GM21576 (cell line): ENCODE results near the gene TRMT1.

Experiments
- ATAC-seq: cut with Tn5 transposase; IDR thresholded peaks from one replicate; pipeline ENCODE4 v1.9.1; 2021; ENCODE audit warnings: mild to moderate bottlenecking, moderate library complexity; ENCODE audit not compliant: unreplicated experiment

TRMT1 gene

DNA sequence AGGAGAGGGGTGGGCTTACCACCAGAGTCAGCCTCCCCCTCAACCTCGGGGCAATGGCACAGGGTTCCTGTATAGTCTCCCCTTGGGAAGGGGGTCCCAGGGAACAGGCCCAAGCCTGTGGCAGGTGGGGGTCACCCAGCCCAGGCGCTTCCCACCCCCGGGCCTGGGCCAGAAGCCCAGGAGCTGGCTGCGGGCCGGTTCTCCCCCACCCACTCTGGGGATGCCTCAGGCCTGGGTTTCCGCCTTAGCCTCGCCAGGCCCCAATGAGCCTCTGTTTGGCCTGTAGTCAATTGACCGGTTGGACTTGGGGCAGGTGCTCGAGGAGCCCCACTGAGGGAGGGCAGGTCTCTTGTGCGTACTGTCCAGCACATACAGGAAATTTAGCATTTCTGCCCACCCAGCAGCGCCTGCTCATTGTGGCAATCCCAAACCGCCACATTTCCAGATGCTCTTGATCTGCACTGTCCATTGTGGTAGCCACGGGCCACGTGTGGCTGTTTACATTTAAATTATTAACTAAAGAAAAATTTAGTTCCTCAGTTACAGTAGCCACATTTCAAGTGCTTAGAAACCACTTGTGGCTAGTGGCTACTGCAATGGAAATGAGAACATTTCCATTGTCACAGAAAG is 23.8 kb downstream of the TRMT1 start:
- no peak for ATAC-seq

DNA sequence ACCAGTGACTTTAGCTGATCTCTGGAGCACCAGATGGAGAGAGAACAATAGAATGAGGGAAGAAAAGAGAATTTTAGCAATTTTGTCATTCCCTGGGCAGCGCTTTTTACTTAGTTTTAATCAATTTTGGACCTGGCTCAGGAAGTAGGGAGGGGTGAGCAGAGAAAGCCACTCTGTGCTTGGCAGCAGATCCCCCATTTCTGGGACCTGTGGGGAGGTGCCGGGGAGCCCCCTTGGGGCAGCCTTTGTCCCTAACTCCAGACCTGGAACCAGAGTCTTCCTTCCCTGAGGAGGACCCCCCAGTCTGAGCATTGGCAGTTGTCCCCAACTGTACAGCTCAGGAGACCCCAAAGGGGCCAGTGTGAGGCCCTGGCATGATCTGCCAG is 24.4 kb downstream of the TRMT1 start:
- no peak for ATAC-seq

DNA sequence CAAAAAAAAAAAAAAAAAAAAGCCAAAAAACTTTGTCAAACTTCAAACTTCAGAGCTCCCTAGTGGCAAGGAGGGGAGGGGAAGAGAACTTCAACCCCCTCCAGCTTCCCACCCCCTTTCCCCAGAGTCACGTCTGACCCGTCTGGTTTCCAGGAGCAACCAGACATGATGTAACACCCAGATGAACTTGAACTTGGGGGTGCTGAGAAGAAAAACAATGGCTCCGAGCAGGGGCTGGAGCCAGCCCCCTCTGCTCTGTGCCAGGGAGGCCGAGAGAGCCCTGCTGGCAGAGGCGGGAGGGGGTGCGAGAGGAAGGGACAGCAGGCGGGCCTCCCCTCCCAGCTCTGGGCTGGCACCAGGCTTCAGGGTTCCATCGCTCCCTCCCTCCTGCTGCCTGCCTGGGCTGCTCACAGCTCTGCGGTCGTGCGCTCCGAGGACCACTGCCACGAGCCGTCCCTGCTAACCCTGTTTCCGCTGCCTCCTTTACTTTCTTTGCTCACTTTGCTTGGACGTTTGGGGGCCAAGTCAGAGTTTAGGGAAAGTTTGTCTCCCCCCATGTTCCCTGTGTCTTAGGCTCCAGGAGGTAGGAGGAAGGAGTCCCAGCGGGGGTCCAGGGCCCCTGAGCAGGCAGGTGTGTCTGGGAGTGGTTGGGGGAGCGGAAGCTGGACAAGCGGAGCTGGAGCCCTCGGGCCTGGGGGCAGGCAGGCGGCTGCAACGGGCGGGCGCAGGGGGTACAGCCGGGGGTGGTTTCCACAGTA is 25.0 kb downstream of the TRMT1 start:
- no peak for ATAC-seq

DNA sequence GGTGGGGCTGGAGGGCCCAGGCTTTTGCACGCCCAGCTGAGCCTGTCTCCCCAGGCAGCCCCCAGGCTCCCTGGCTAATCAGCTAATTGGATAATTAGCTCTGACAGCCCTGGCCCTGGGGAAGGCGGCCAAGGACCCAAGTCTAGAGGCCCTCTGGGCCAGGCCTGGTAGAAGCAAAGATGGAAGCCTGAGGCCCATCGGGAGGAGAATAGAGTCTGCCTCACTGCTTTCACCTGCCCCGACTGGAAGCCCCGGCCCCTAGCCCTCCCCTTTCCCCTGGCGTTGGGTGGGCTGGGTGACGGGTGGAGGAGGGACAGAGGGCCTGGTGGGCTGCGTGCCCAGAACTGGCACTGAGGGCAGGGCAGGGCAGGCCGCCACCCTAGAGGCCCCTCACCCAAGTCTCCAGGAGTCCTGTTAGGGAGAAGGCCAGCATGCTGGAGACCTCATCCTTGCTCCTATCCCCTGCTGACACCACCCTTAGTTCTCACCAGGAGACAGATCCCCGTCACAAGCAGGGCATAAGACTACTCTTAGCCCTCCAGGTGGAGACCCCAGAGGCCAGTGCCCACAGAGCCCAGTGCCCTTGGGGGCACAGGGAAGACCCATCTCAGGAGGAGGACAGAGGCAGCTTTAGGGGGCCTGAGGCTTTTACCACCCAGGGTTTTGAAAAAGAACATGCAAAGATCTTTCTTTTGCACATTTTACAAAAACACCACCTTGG is 25.9 kb downstream of the TRMT1 start:
- ATAC-seq = no peak

DNA sequence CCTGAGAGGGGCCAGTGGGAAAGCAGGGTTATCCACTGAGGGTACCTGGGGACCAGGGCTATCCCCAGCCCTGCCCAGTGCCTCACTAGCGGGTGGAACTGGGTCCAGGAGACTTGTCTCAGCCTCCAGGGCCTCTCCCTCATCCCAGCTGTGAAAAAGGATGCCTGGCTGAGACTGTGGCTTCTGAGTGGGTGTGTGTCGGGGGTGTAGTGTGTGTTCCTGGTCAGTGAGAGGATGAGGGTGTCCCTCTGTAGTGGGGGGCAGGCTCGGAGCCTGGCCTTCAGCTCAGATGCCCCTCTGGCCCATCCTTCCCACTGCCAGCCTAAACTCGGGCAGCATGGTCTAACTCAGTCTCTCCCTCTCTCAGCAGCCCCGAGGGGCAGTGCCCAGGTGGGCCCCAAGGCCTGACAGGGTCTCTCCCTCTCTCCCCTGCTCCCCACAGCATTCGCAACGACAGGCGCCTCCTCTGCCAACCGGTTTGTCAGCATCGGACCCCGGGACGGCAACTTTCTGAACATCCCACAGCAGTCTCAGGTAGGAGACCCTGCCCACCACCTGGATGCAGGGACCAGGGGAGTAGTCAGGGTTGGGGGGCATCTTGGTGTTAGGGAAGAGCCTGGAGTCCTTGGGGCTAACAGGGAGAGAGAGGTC is 26.6 kb downstream of the TRMT1 start:
- no peak for ATAC-seq

DNA sequence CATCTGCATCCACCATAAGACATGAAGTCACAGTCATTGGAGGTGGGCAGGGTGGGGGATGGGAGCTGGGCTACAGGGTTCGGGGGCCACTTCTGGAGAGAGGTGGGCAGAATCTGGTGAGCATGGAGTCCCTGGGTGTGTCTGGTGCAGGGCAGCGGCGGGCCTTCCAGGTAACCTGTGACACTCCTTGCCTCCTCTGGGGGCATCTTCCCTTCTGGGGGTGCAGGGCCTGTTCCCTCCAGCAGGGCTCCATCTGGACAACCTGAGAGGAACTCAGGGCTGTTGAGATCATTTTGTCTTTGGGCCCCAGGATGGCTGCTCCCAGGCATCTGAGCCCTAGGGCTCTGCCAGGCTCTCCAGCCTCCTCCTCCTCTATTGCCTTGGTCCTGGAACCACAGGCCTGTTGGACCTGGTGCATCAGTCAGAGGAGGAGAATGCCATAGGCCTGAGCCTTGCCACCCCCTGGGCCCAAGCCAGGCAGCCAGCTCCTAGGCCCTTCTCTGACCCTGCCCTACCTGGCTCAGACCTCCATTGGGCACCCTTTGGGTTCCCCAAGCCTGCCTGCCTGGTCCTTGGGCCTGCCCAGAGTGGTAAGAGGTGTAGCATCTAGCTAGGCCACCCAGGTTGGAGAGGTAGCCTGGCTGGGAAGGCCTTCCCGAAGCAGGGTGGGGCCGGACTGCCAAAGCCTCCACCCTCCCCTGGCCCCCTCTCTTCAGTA is 27.2 kb downstream of the TRMT1 start:
- ATAC-seq = no peak

DNA sequence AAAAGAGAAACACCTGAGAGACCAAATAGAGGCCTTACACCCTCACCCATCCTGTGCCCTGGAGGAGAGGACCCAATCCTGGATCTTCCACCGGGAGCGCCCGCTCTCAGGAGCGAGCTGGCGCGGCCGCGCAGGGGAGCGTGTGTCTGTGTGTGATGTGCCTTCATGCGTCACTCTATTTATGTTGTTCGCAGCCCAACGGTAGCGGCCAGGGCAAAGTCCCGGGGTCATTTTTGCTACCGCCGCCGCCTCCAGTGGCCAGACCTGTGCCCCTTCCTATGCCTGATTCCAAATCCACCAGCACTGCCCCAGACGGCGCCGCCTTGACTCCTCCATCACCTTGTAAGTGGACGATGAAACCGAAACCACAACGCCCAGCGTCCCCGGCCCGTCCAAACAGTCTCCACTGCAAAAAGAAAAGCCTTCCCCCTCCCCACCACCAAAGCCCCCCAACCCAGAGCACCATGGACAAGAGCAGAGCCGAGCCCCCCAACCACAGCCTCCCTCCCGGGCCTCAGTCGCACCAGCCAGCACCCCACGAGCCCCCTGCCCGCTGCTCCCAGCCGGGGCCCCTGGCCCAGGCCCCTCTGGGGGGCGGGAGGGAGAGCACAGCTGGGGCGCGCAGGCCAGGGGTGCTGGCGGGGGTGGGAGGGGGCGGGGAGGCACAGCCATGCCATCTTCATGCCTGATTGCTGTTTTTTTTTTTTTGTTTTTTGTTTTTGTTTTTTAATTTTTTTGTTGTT is 28.6 kb downstream of the TRMT1 start:
- no peak for ATAC-seq

DNA sequence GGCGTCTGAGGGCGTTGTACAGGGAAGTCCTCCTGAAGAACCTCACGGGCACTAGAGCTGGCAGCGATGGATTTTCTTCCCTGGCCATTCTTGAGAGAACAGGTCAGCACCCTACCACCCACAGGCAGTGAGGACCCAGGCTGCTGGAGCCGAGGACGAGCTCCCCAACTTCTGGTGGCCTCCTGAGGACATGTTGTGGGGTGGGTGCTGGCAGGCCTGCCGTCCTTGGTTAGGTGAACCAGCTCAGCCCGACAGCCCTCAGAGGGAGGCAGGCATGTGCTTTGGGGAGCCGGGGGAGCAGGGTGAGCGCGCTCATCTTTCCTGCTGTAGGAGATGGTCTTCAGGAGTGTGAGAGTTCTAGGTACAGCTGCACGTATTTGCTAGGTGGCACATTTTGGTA is 29.2 kb downstream of the TRMT1 start:
- no peak for ATAC-seq

DNA sequence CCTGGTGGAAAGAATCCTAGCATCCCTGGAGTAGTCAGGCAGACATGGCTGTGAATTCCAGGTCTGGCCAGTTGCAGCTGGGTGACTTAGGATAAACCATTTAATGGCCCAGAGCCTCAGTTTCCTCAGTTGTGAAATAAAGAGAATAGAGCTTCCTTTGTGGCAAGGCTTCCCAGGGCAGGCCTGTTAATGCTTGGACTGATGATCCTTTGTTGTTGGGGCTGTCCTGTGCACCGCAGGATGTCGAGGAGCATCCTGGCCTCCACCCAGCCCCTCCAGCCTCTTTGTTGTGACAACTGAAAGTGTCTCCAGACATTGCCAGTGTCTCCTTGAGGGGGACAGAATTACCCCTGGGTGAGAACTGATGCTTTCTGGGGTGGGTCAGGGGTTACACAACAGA is 30.2 kb downstream of the TRMT1 start:
- no peak for ATAC-seq

DNA sequence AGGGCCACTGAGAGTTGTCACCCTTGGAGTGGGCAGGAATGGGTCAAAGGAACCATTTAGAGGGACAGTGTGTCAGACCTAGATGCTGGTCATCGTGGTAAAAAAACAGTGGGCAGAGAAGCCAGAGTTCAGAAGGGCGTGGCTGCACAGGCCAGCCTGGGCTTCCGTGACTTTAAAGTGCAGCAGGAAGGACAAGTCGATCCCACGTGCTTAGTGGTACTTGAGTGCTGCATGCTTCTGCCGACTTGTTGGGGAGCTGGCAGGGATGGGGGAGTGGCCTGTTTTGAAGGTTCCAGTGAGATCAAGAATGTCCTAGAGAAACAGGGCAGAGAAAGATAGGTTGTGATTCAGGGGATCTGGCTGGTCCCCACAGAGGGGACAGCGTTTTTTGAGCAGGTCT is 30.9 kb downstream of the TRMT1 start:
- ATAC-seq = no peak

DNA sequence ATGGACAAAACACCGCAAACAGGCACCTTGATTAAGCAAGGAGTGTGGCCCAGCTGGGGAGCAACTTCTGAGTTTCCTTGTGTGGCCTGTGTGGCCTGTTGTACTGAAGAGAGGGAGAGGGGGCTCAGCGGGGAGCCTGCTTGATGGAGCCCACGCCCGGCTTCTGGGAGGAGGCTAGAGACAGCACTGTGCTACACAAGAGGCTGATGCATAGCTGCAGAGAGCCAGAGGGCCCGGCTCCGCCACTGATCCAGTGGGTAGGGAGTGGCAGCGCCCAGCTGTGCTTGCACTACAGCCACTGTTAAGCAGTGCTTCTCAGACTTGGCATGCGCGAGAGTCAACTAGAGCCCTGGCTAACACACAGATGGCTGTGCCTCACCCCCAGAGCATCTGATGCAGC is 32.9 kb downstream of the TRMT1 start:
- ATAC-seq = no peak

DNA sequence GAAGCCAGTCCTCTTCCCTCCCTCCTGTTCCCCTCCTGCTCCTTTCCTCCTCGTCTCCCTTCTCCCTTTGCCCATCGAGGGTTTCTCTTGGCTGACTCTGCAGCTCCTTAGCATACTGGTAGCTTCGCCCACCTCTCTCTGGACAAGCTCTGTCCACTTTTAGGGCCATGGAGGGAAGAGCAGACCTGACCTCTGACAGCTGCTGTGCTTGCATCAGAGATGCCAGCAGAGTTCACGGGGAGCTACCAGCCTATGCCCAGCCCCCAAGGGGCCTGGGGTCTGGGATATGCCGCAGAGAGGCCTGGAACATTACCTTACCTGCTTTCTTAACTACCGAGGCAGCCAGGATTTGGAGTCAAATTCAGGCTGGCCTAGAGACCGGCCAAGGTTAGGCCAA is 33.5 kb downstream of the TRMT1 start:
- ATAC-seq = no peak

DNA sequence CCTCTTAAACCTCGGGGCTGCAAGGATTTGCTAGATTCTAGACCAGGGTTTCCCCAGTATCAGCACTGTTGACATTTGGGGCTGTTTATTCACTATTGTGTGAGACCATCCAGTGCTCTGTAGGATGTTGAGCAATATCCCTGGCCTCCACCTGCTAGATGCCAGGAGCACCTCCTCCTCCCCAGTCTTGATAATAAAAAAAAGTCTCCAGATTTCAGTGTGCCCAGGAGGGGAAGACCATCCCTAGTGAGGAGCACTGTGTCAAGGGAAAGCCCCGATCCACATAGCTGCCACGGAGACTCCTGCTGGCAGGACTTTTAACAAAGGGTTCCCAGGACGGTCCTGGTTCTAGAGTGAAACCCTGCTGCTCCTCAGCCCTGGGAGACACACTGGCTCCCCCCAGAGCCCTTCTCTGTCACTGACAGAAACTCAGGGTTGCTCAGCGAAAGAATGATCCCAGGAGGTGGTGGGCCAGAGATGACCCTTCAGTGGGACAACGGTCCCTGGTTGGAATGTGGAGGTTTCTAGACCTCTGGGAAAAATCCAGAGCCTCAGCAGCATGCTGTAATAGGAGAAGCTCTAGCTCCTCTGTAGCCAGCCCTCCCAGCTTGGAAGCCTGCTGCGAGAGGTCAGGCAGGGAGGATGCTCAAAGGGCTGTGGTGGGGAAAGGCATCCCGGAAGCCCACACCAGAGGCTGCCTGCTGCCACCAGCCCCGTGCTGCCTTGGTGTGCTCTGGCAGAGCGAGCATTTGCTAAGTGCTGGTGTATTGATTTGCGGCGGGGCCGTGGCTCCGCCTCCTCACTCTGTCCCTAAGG is 34.1 kb downstream of the TRMT1 start:
- no peak for ATAC-seq

DNA sequence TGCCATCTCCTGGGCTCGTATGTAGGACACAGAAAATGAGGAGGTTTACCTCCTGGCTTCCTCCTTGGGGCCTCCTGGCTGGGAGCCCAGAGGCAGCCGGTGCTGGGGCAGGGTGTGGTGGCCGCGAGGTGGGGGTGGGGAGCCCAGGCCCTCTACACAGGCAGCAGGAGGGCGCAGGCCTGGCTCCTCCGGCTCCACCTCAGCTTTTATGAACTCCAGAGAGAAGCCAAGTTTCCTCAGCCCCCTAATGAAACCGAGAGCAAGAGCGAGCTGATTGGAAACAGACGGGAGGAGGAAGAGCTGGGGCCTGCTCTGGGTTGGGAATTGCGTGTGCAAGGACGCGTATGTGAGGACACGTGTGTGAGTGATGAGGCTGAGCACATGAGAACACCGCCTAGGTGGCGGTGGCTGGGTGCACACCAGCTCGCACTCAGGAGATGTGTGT is 37.0 kb downstream of the TRMT1 start:
- ATAC-seq = no peak

DNA sequence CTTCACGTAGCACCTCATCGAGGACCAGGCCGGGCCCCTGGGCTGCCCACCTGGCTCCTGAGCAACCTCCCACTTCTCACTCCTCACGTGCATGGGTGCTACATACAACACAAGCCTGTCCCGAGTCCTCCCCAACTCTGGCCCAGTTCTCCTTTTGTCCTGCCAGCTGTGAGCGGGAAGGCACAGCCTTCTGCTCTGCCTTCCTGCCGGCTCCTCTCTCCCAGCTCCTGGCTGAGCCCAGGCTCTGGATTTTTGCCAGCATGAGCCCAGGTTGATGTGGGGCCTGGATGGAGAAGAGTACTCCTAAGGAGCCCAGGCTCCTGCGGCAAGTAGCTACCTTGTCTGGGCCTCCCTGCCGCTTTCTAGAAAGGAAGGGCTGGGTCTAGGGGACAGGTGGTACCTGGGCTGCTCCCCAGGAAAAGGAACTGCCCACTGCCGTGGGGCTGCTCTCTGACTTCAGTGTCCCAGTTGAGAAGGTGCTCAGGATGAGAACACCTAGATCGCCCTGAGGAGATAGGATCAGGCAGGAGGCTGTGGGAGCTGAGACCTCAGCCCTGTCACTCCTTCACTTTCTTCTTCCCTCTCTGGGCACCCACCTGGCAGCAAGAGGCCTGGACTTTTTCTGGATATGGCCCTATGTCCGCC is 37.5 kb downstream of the TRMT1 start:
- no peak for ATAC-seq

DNA sequence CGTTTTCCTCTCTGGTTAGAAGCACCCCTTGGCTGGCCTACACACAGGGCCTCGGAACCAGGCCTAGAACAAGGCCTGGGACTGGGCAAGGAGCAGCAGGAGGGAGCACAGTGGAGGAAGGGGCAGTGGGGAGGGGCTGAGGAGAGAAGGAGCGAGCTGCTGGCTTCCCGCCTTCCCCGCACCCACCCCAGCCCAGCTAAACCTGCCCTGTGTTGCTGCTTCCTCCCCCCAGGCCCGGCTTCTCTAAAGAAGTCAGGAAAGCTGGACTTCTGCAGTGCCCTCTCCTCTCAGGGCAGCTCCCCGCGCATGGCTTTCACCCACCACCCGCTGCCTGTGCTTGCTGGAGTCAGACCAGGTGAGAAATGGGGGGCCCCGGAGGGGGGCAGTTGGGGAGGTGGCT is 38.2 kb downstream of the TRMT1 start:
- no peak for ATAC-seq

DNA sequence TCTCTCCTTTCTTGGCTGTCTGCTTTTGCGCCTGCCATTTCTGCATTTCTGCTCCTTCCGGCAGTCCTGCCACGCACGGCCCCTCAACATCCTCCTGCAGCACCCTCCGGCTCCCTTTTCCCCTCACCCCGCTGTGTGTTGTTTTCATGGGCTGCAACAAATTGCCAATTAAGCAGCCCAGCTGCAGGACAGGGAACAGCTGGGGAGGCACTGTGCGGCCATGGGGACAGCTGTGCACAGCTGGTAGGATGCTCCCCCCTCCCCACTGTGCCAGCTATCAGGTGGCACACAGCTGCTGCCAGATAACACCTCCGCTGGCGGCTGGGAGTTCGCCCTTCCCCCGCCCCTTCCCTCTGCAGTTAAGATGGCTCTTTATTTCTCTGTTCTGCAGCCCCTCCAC is 39.3 kb downstream of the TRMT1 start:
- ATAC-seq = no peak

DNA sequence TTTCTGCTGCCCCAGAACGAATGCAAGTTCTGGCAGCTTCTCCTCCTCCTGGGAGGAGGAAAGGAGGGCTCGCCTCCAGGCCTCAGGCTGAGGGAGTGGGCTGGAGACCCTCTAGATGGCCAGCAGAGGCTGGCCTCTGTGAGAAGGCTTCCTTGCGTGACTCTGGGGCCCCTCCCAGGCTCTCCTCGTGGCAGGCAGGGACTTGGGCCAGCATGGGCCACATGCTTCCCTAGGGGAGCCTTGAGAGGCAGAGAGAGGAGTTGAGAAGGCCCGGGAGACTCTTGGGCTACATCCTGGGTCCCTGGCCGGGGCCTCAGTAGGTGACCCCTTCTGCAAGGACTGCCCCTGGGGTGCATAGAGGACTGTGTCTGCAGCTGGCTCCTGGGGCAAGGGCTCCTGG is 39.8 kb downstream of the TRMT1 start:
- ATAC-seq = no peak

DNA sequence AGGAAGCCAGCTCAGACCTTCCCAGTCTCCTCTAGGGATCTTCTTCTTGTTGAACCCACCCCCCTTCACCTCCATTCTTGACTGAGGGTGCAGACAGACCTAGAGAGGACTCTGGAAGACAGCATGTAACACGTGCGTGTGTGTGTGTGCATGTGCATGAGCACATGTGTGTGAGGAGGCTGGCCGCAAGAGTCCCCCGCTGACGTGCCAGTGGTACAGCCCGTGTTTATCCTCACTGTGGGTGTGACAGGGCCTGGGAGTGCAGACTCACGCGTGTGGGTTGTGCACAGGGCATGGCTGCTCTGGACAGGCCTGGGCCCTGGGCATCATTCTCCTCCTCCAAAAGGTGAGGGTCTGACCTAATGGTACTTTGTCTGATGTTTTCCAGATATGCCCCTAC is 40.2 kb downstream of the TRMT1 start:
- no peak for ATAC-seq
